Endodermal cell (in vitro differentiated cells): ENCODE measurements around the gene PTEN. TPM values are rescaled to one million over a fixed set of nuclear protein-coding genes. Genes with fewer than 3 reads are reported as not detected.

ENCODE experiments used
- DNase-seq: peaks from one replicate; pipeline ENCODE4 v3.0.0-alpha.2; 2017
- H3K27ac ChIP-seq: 2 replicates; pipeline ENCODE4 v1.5.1; 2013; ENCODE audit warnings: mild to moderate bottlenecking, low read depth, low read length, moderate library complexity
- H3K27me3 ChIP-seq: 2 replicates; pipeline ENCODE4 v1.6.1; 2013; ENCODE audit warnings: mild to moderate bottlenecking, low read length, moderate library complexity; ENCODE audit not compliant: insufficient read depth, control insufficient read depth, poor library complexity, severe bottlenecking
- H3K36me3 ChIP-seq: 2 replicates; pipeline ENCODE4 v1.7.0; 2013; ENCODE audit warnings: mild to moderate bottlenecking, low read length, moderate library complexity; ENCODE audit not compliant: control insufficient read depth, insufficient read depth
- H3K4me1 ChIP-seq: one replicate; pipeline ENCODE4 v1.7.0; 2013; ENCODE audit warnings: low read length; ENCODE audit not compliant: control insufficient read depth, insufficient read depth
- H3K4me3 ChIP-seq: 2 replicates; pipeline ENCODE4 v1.5.1; 2013; ENCODE audit warnings: mild to moderate bottlenecking, low read length, moderate library complexity
- H3K9ac ChIP-seq: 2 replicates; pipeline ENCODE4 v1.6.1; 2013; ENCODE audit warnings: mild to moderate bottlenecking, low read length, moderate library complexity; ENCODE audit not compliant: poor library complexity, severe bottlenecking; ENCODE audit errors: extremely low read depth
- H3K9me3 ChIP-seq: 2 replicates; pipeline ENCODE4 v1.6.1; 2013; ENCODE audit warnings: mild to moderate bottlenecking, low read length, moderate library complexity; ENCODE audit not compliant: control insufficient read depth
- H3K27ac Mint-ChIP-seq: 2 replicates; pipeline ENCODE4 v1.8.0; 2020; ENCODE audit warnings: mixed read lengths
- H3K27me3 Mint-ChIP-seq: 2 replicates; pipeline ENCODE4 v1.8.0; 2021; ENCODE audit warnings: mild to moderate bottlenecking, mixed read lengths; ENCODE audit not compliant: insufficient read depth
- H3K36me3 Mint-ChIP-seq: 2 replicates; pipeline ENCODE4 v1.8.0; 2020; ENCODE audit warnings: low read depth, mixed read lengths
- H3K4me1 Mint-ChIP-seq: 2 replicates; pipeline ENCODE4 v1.8.0; 2020; ENCODE audit warnings: mixed read lengths
- H3K4me3 Mint-ChIP-seq: 2 replicates; pipeline ENCODE4 v1.8.0; 2020; ENCODE audit warnings: mild to moderate bottlenecking, moderate library complexity, mixed read lengths
- H3K9me3 Mint-ChIP-seq: 2 replicates; pipeline ENCODE4 v1.8.0; 2020; ENCODE audit warnings: mild to moderate bottlenecking, mixed read lengths
- CTCF ChIP-seq: fragments of 200-600 bp; sonication (generic); conservative IDR thresholded peaks from 2 replicates; pipeline ENCODE4 v1.5.0; 2021; ENCODE audit warnings: antibody characterized with exemption, mild to moderate bottlenecking
- WGBS, 2 experiments: methylation state at CpG; one replicate each; pipeline versions ENCODE4 v1.1.5 to v1.1.7; 2013; ENCODE audit warnings: missing lambda C conversion rate in 2 of 2, mixed read lengths in 1 of 2; ENCODE audit not compliant: insufficient coverage in 1 of 2, insufficient read length in 1 of 2; 5-methylcytosine and 5-hydroxymethylcytosine counted together
- total RNA-seq, 2 donors: library from RNA; stranded (reverse); fragmentation: NEBNext Ultra II Directional in 1 of 2; extraction: Animal tissue kit (Norgen Biotek cat#: 25700) in 1 of 2; gene quantifications; 2 replicates in 1 of 2; 3 replicates in 1 of 2; pipeline ENCODE4 v1.2.1, GENCODE V29; 2021

Gene PTEN
- total RNA-seq, 2 donors from 2014 or later = 41.7 to 45.0 TPM

GRCh38 chr10:87921931-87922688, 58.7 kb downstream of the PTEN start:
- peak overlapping the region; percentile 9 for H3K4me3 ChIP-seq
- 89 to 93% methylated on average over 2 to 8 of the region's 10 CpGs for WGBS, 2 experiments
- H3K36me3 ChIP-seq = peaks cover 10% of the 10 kb centered on the region
- H3K27ac Mint-ChIP-seq = no peak overlapping the region
- H3K4me3 Mint-ChIP-seq = no peak overlapping the region
- no peaks in the 10 kb centered on the region for H3K9me3 ChIP-seq
- H3K4me1 Mint-ChIP-seq = peaks cover 26% of the 10 kb centered on the region
- no peak overlapping the region for H3K9ac ChIP-seq
- peaks cover 2% of the 10 kb centered on the region for H3K4me1 ChIP-seq
- no peaks in the 10 kb centered on the region for H3K27me3 Mint-ChIP-seq
- no peaks in the 10 kb centered on the region for H3K27me3 ChIP-seq
- no peak for DNase-seq
- no peak overlapping the region for H3K27ac ChIP-seq
- H3K9me3 Mint-ChIP-seq = no peaks in the 10 kb centered on the region
- no peak for TF ChIP-seq CTCF
- peaks cover 34% of the 10 kb centered on the region for H3K36me3 Mint-ChIP-seq

GRCh38 chr10:87923233-87923632, 59.8 kb downstream of the PTEN start:
- Histone ChIP-seq H3K27me3 (no peaks in the 10 kb centered on the region), H3K9ac (no peak overlapping the region), H3K9me3 (no peaks in the 10 kb centered on the region), H3K4me1 (peaks cover 2% of the 10 kb centered on the region), H3K36me3 (peaks cover 16% of the 10 kb centered on the region), H3K4me3 (no peak overlapping the region), H3K27ac (no peak overlapping the region)
- no peak overlapping the region for H3K4me3 Mint-ChIP-seq
- no peak overlapping the region for H3K27ac Mint-ChIP-seq
- no peak for TF ChIP-seq CTCF
- DNase-seq = no peak
- no peaks in the 10 kb centered on the region for H3K9me3 Mint-ChIP-seq
- peaks cover 27% of the 10 kb centered on the region for H3K4me1 Mint-ChIP-seq
- peaks cover 34% of the 10 kb centered on the region for H3K36me3 Mint-ChIP-seq
- H3K27me3 Mint-ChIP-seq = no peaks in the 10 kb centered on the region
- WGBS, 2 experiments = 93 to 100% methylated on average over 3 to 4 of the region's 4 CpGs

- 97 to 100% methylated on average over 2 of the region's 2 CpGs for WGBS, 2 experiments
- Histone ChIP-seq H3K36me3 (peaks cover 16% of the 10 kb centered on the region), H3K4me1 (peaks cover 2% of the 10 kb centered on the region), H3K4me3 (no peak overlapping the region), H3K27ac (no peak overlapping the region), H3K9ac (no peak overlapping the region), H3K27me3 (no peaks in the 10 kb centered on the region), H3K9me3 (no peaks in the 10 kb centered on the region)
- H3K27ac Mint-ChIP-seq = no peak overlapping the region
- no peak for TF ChIP-seq CTCF
- peaks cover 31% of the 10 kb centered on the region for H3K4me1 Mint-ChIP-seq
- no peaks in the 10 kb centered on the region for H3K27me3 Mint-ChIP-seq
- H3K4me3 Mint-ChIP-seq = no peak overlapping the region
- no peak for DNase-seq
- no peaks in the 10 kb centered on the region for H3K9me3 Mint-ChIP-seq
- H3K36me3 Mint-ChIP-seq = peaks cover 31% of the 10 kb centered on the region
Measured at GRCh38 chr10:87925570-87925969, 62.1 kb downstream of the PTEN start.
